HG03469 (cell line): ENCODE results near the gene PICALM.
"Not testable (repeated sequence)": the region's sequence is repeated elsewhere in the genome, so short reads cannot be mapped to it uniquely, and the experiment has no call there.

Experiments
- ATAC-seq: cut with Tn5 transposase; IDR thresholded peaks from one replicate; pipeline ENCODE4 v1.9.1; 2021; ENCODE audit warnings: mild to moderate bottlenecking, moderate library complexity, moderate number of reproducible peaks; ENCODE audit not compliant: unreplicated experiment

Gene PICALM

GRCh38 chr11:86002431-86002830 lies 66.5 kb downstream of the PICALM start:
- no peak for ATAC-seq

GRCh38 chr11:85991508-85991907 lies 77.4 kb downstream of the PICALM start:
- no peak for ATAC-seq

- ATAC-seq = no peak
Measured at GRCh38 chr11:85989746-85990145, 79.1 kb downstream of the PICALM start.

GRCh38 chr11:85988780-85989179 lies 80.1 kb downstream of the PICALM start:
- no peak for ATAC-seq

DNA sequence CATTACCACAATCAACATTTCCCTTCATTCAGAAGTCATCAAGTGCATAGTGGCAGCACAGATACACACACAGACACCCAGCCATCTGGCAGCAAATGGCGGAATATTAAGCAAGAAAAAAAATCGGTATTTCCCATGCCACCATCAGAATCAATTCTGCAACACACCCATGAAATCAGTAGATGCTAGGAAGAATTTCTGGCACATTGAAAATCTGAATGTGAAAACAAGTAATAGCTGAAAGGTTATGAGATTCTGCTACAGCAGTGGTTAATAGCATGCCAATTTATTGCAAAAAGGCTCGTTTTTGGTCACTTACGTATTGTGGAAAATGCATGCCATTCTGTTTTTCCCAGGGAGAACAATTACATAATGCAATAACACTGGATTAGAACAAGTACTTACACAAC lies 91.1 kb downstream of the PICALM start:
- ATAC-seq = no peak

DNA sequence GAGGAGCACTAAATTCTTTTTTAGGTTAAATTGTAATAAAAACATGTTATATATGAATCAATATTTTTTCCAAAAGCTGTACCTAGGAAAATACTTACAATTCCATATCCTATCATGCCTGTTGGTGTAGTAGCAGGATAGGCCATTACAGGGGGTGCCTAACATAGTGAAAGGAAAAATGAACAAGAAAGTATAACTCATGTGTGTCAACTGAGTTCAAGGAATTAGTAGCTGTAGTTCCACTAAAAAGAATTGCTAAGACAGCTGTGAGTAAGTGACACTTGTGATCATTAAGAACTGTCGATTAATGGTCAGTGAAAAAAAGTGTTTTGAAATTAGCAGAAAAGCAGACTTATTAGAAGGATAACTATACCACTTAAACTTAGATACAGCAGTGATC lies 92.4 kb downstream of the PICALM start:
- ATAC-seq = no peak

DNA sequence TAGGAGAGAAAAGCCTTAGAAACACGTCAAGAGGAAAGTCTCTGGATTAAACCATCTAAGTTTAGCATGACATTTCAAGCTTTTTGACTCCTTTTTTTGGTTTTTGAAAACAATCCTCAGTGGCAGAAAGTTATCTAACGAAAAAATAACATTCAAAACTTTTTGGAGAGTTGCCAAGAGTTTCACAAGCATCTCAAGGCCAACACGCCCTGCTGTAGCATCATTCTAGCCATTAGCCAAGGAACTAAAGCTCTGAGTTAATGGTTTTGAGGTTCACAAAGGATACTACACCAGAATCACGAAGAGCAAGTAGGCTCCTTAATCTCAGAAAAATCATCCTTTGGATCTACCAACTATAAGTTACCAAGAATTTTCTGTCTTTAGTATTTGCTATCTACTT lies 94.8 kb downstream of the PICALM start:
- no peak for ATAC-seq

- no peak for ATAC-seq
Measured at GRCh38 chr11:85970593-85970992, 98.3 kb downstream of the PICALM start.

- no peak for ATAC-seq
Measured at GRCh38 chr11:85967457-85967856, 101.4 kb downstream of the PICALM start.

DNA sequence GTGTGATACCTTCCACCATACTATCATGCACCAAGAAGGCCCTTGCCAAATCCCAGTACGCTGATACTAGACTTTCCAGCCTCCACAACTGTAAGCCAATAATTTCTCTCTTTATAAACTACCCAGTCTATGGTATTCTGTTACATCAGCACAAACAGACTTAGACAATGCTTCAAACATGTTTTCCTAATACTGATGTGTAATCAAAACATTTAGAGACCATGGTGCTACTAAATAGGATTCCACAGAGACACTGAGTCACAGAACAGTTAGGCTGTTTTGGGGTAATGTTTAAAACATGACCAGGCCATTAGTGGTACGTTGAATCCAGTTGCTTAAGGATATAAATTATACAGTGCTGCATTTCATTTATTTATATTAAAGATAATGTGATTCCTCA lies 103.7 kb downstream of the PICALM start:
- no peak for ATAC-seq

GRCh38 chr11:85961930-85962363 lies 106.9 kb downstream of the PICALM start:
- no peak for ATAC-seq

DNA sequence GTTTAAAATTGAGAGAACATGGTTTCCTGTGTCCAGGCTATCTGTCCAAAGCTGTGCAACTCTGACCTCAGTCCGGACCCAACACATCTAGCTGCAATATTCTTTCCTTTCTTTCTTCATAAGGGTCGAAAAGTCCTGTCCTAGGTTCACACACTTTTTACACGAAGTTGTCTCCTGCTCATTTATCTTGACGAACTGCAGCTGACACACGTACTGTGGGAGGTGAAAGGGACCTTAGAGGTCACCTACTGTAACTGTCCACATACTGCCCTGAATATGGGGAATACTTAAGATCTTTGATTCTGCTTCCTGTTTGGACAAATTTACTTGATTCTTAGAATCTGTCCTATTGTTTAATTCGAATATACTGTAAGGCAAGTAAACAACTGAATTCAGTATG lies 107.8 kb downstream of the PICALM start:
- no peak for ATAC-seq

- ATAC-seq = no peak
Measured at GRCh38 chr11:85960678-85961077, 108.2 kb downstream of the PICALM start.

- no peak for ATAC-seq
Measured at GRCh38 chr11:85955531-85955930, 113.4 kb downstream of the PICALM start.

DNA sequence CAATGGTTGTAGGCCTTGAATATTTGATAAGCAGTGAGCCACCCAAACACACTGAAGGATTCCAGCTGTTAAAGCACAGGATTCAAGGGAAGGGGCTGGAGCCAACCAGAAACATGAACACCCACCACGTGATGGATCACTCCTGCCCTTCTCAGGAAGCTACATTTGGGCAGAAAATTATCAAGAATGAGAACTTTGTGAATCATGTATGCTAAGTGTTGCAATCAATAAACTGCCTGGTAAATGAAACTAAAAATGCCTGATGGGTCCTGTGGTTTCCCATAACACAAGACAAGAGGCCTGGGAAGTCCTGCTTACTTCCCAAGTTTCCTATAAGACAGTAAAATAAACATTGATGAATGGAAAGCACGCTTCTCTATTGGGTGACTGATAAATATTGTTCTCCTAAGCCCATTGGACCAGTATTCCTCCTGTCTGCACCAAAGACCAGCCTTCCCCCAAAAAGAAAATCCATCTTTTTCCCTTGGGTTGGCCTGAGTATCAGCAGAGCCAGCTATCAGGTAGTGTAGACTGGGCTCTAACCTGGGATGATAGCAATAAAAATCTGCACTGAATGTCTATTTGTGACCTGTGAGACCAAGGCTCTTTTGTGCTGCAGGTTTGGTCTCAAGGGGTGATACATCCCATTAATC lies 115.3 kb downstream of the PICALM start:
- no peak for ATAC-seq

GRCh38 chr11:85952108-85952485 lies 116.8 kb downstream of the PICALM start:
- not testable (repeated sequence) for ATAC-seq

GRCh38 chr11:85951428-85952107 lies 117.3 kb downstream of the PICALM start:
- ATAC-seq = no peak

GRCh38 chr11:85951049-85951405 lies 117.9 kb downstream of the PICALM start:
- ATAC-seq = no peak

DNA sequence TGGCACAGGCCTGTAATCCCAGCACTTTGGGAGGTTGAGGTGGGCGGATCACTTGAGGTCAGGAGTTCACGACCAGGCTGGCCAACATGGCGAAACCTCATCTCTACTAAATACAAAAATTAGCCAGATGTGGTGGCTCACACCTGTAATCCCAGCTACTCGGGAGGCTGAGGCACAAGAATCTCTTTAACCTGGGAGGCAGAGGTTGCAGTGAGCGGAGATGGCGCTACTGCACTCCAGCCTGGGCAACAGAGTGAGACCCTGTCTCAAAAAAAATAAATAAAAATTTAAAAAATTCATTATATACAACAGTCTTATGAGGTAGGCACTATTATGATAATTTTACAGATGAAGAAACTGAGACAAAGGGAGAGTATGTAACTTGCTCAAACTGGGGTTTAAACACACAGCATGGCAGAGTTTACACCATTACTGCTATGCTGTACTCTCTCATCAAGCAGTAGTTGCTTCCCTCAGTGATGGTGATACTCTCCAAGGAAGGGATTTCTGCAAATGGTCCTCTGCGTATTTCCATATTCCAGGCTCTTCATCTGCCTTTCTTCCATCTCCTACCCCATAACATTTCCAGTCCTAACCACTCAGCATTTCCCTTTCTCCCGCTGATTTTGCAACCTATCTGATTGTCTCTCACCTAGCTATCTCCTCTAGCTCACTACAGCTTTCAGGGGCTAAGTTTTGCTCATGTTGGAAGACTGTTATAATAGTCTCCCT lies 118.4 kb downstream of the PICALM start:
- no peak for ATAC-seq

GRCh38 chr11:85949798-85950197 lies 119.1 kb downstream of the PICALM start:
- ATAC-seq = no peak

GRCh38 chr11:85948884-85949283 lies 120.0 kb downstream of the PICALM start:
- ATAC-seq = no peak
